Endothelial cell of umbilical vein (primary cell): ENCODE measurements around the gene CCDC81. TPM values are rescaled to one million over a fixed set of nuclear protein-coding genes. Genes with fewer than 3 reads are reported as not detected.

Experiments used
- BruUV-seq: library from RNA; stranded (reverse); fragments of 400-500 nt; replicated peaks from 2 replicates; lab custom pipeline; 2021; lab: Mats Ljungman, UMichigan
- CTCF ChIA-PET: fragments of 300-600, 350-600 bp; sonication (Branson Sonifier 250); formaldehyde crosslinking; loops from one replicate; lab custom pipeline; 2021; ENCODE audit warnings: antibody characterized with exemption, inconsistent platforms; lab: Charles Lee
- POLR2A ChIA-PET: fragments of 300-600, 350-600 bp; sonication (Branson Sonifier 250); formaldehyde crosslinking; loops from one replicate; lab custom pipeline; 2021; ENCODE audit warnings: antibody characterized with exemption, inconsistent platforms; lab: Charles Lee
- DNase-seq: peaks from one replicate; pipeline ENCODE4 v3.0.0-alpha.2; 2011; ENCODE audit warnings: low read depth, low spot score
- FAIRE-seq: peaks from 2 replicates; lab custom pipeline; 2011; peaks lifted over from hg19 to GRCh38; lab: Jason Lieb, UNC
- H2AFZ ChIP-seq: 2 replicates; pipeline ENCODE4 v1.6.0; 2012; ENCODE audit warnings: low read depth, low read length, control low read depth, inconsistent platforms
- H3K27ac ChIP-seq: 2 replicates; pipeline ENCODE4 v1.5.1; 2011; ENCODE audit warnings: low read depth, mild to moderate bottlenecking, control low read depth, low read length, moderate library complexity; ENCODE audit not compliant: insufficient read depth
- H3K27me3 ChIP-seq, 2 experiments: 2 replicates each; pipeline versions ENCODE4 v1.6.0 to v1.6.1; 2011; ENCODE audit warnings: low read length in 2 of 2, mixed read lengths in 1 of 2; ENCODE audit not compliant: control insufficient read depth in 2 of 2, insufficient read depth in 2 of 2
- H3K36me3 ChIP-seq, 2 experiments: 2 replicates in 1 of 2; 3 replicates in 1 of 2; pipeline ENCODE4 v1.5.1; 2011; ENCODE audit warnings: low read length in 2 of 2, mild to moderate bottlenecking in 1 of 2, moderate library complexity in 1 of 2; ENCODE audit not compliant: control insufficient read depth in 2 of 2, insufficient read depth in 2 of 2; ENCODE audit errors: extremely low read depth in 1 of 2
- H3K4me1 ChIP-seq: 3 replicates; pipeline ENCODE4 v1.5.1; 2011; ENCODE audit warnings: mild to moderate bottlenecking, low read length; ENCODE audit not compliant: control insufficient read depth, insufficient read depth; ENCODE audit errors: extremely low read depth
- H3K4me2 ChIP-seq: 2 replicates; pipeline ENCODE4 v1.6.1; 2011; ENCODE audit warnings: low read length, control low read depth, mixed read lengths; ENCODE audit not compliant: insufficient read depth
- H3K4me3 ChIP-seq, 3 experiments: fragments of 200-600 bp in 1 of 3; sonication (generic), shearing (Covaris generic) in 1 of 3; replicated peaks in 1 of 3; 2 replicates each; pipeline ENCODE4 v1.5.1; 2011 to 2016; ENCODE audit warnings: control low read depth in 3 of 3, low read length in 3 of 3, mild to moderate bottlenecking in 2 of 3, inconsistent platforms in 1 of 3, low read depth in 1 of 3, moderate library complexity in 1 of 3; ENCODE audit not compliant: insufficient read depth in 1 of 3
- H3K79me2 ChIP-seq: 2 replicates; pipeline ENCODE4 v1.6.0; 2012; ENCODE audit warnings: low read length, inconsistent platforms; ENCODE audit not compliant: control insufficient read depth, insufficient read depth
- H3K9ac ChIP-seq: replicated peaks from 2 replicates; pipeline ENCODE3; 2011; ENCODE audit warnings: low read length, control low read depth; ENCODE audit not compliant: insufficient read depth; ENCODE audit errors: extremely low read depth
- H3K9me1 ChIP-seq: replicated peaks from 3 replicates; pipeline ENCODE4 v1.6.0; 2011; ENCODE audit warnings: mild to moderate bottlenecking, low read length; ENCODE audit not compliant: control insufficient read depth, insufficient read depth; ENCODE audit errors: extremely low read depth
- H3K9me3 ChIP-seq: replicated peaks from 2 replicates; pipeline ENCODE4 v1.5.1; 2012; ENCODE audit warnings: low read length, inconsistent platforms; ENCODE audit not compliant: control insufficient read depth, insufficient read depth
- H4K20me1 ChIP-seq: replicated peaks from 2 replicates; pipeline ENCODE3; 2011; ENCODE audit warnings: mild to moderate bottlenecking, low read length; ENCODE audit not compliant: control insufficient read depth, insufficient read depth; ENCODE audit errors: extremely low read depth
- CTCF ChIP-seq, 2 donors: IDR thresholded peaks; 1 replicate in 1 of 2; 2 replicates in 1 of 2; pipeline ENCODE4 v1.5.1; 2011; ENCODE audit warnings: low read length in 2 of 2, mild to moderate bottlenecking in 2 of 2, moderate library complexity in 2 of 2, control low read depth in 1 of 2, inconsistent platforms in 1 of 2, low read depth in 1 of 2; ENCODE audit not compliant: insufficient read depth in 1 of 2; ENCODE audit errors: extremely low read depth in 1 of 2
- EZH2 ChIP-seq: IDR thresholded peaks from 2 replicates; pipeline ENCODE4 v1.6.1; 2012; ENCODE audit warnings: borderline replicate concordance, low read depth, mild to moderate bottlenecking, moderate library complexity, low read length, inconsistent platforms; ENCODE audit not compliant: severe bottlenecking
- FOS ChIP-seq: IDR thresholded peaks from 2 replicates; pipeline ENCODE4 v1.6.1; 2011; ENCODE audit warnings: mild to moderate bottlenecking, low read length, moderate library complexity, borderline replicate concordance; ENCODE audit not compliant: insufficient read depth
- GATA2 ChIP-seq: IDR thresholded peaks from 2 replicates; pipeline ENCODE4 v1.7.0; 2011; ENCODE audit warnings: low read depth, mild to moderate bottlenecking, moderate library complexity, mixed read lengths, low read length; ENCODE audit not compliant: insufficient read length, insufficient read depth
- JUN ChIP-seq: IDR thresholded peaks from 2 replicates; pipeline ENCODE4 v1.6.1; 2011; ENCODE audit warnings: borderline replicate concordance, low read depth; ENCODE audit not compliant: insufficient read length, insufficient read depth
- MAX ChIP-seq: IDR thresholded peaks from 2 replicates; pipeline ENCODE4 v1.6.1; 2011; ENCODE audit not compliant: insufficient read depth, insufficient read length
- MYC ChIP-seq: IDR thresholded peaks from one replicate; pipeline ENCODE4 v1.6.1; 2011; ENCODE audit warnings: mild to moderate bottlenecking, low read depth, low read length
- POLR2A ChIP-seq: IDR thresholded peaks from 2 replicates; pipeline ENCODE4 v1.6.1; 2012; ENCODE audit warnings: low read depth, mild to moderate bottlenecking, control low read depth, low read length
- POLR2AphosphoS5 ChIP-seq: IDR thresholded peaks from 2 replicates; pipeline ENCODE4 v1.6.1; 2012; ENCODE audit warnings: low read depth, mild to moderate bottlenecking, control low read depth, low read length, moderate library complexity; ENCODE audit not compliant: insufficient read depth
- dilution Hi-C: fragments of 300-500 bp; cut with MboI; formaldehyde crosslinking; loops from one replicate; pipeline ENCODE4 v1.15.0; 2019; ENCODE audit warnings: low sequenced_read_pairs; ENCODE audit not compliant: extremely low pct_ligation_motif_present
- intact Hi-C: fragments of 100-400 bp; cut with micrococcal nuclease; formaldehyde crosslinking; loops from one replicate; pipeline ENCODE4 v1.10.0; 2022
- polyA plus RNA-seq, 4 experiments: library from polyadenylated mRNA; depleted of rRNA in 3 of 4; stranded (reverse) in 3 of 4; unstranded in 1 of 4; fragments of >200 nt; gene quantifications; 2 replicates each; pipeline versions ENCODE4 v1.2.1 to v1.2.3, GENCODE V29; 2011 to 2012; ENCODE audit warnings: missing spikeins in 1 of 4
- total RNA-seq: library from RNA; stranded (reverse); gene quantifications from 2 replicates; pipeline ENCODE4 v1.2.3, GENCODE V29; 2021

The CCDC81 gene
- total and polyA plus RNA-seq, 2 donors (not counting 3 experiments of a cell fraction or from before 2014, with no cell fraction given): 0.57 to 1.1 TPM

GRCh38 chr11:86444981-86445380 lies 70.3 kb downstream of the CCDC81 start:
- Histone ChIP-seq H3K9me1 (no peaks in the 10 kb centered on the region), H3K79me2 (no peaks in the 10 kb centered on the region), H3K9ac (no peak overlapping the region), H3K4me3 (no peak overlapping the region), H3K9me3 (no peaks in the 10 kb centered on the region), H3K27ac (no peak overlapping the region), H4K20me1 (no peaks in the 10 kb centered on the region), H3K4me2 (no peak overlapping the region), H3K36me3 (no peaks in the 10 kb centered on the region), H2AFZ (no peak overlapping the region), H3K27me3 (no peaks in the 10 kb centered on the region), H3K4me1 (no peaks in the 10 kb centered on the region)
- TF ChIP-seq MAX (no peak), FOS (no peak), JUN (no peak), POLR2A (no peak), POLR2AphosphoS5 (no peak), EZH2 (no peak), GATA2 (no peak), CTCF (IDR thresholded peaks at IDR 0.05; ENCODE audit: extremely low read depth in 1 of 2, insufficient read depth in 1 of 2, low read depth in 1 of 2, low read length in 2 of 2) (no peak), MYC (no peak)
- FAIRE-seq (no peak), DNase-seq (no peak)
- intact Hi-C loops (no loop called here), dilution Hi-C loops (no loop called here)
- ChIA-PET POLR2A (no interaction called here), CTCF (interaction anchor here (1.0 to 1.4 kb wide), 3 partner anchors 10 to 164 kb away, joined by 4 to 6 read pairs (median 5); no protein-coding TSS in a partner anchor)
- no TSS peak for BruUV-seq
